Left kidney (tissue), 8 donors: ENCODE results near the gene MARCO. TPM values are rescaled to one million over a fixed set of nuclear protein-coding genes. Genes with fewer than 3 reads are reported as not detected.

Source experiments
- DNase-seq: peaks from one replicate; pipeline ENCODE4 v3.0.0-alpha.2; 2013
- long read RNA-seq, 8 donors: transcript quantifications; one replicate each; lab custom pipeline, GENCODE V29; 2026
- polyA plus RNA-seq: library from polyadenylated mRNA; unstranded; fragments of 120-200 nt; gene quantifications from one replicate; pipeline ENCODE4 v1.2.1, GENCODE V29; 2013; ENCODE audit not compliant: insufficient read length

The MARCO gene
- polyA plus RNA-seq: not detected
- long read RNA-seq, donor 1: 0 reads
- long read RNA-seq, donor 2: 0 reads
- long read RNA-seq, donor 3: 0 reads
- long read RNA-seq, donor 4: 0 reads
- long read RNA-seq, donor 5: 0 reads
- long read RNA-seq, donor 6: 0 reads
- long read RNA-seq, donor 7: 0 reads
- long read RNA-seq, donor 8: 0 reads

GRCh38 chr2:118942031-118942430 lies at the start of gene MARCO:
Gene MARCO, plus strand, starts transcription at chr2:118942194. Its CDS starts 107 bp downstream, at chr2:118942301.
- no peak for DNase-seq

- DNase-seq: no peak
These were observed 48.9 kb upstream of the MARCO start for GRCh38 chr2:118893100-118893499.

- no peak for DNase-seq
These were observed 39.5 kb upstream of the MARCO start for GRCh38 chr2:118902266-118903028.

GRCh38 chr2:118903029-118903351 lies 39.0 kb upstream of the MARCO start:
- DNase-seq: no peak

- DNase-seq: no peak
These were observed 38.2 kb upstream of the MARCO start for GRCh38 chr2:118903551-118904479.

GRCh38 chr2:118905206-118905605 lies 36.8 kb upstream of the MARCO start:
- DNase-seq: no peak

- DNase-seq: no peak
These were observed 35.8 kb upstream of the MARCO start for GRCh38 chr2:118906186-118906585.

- no peak for DNase-seq
These were observed 34.2 kb upstream of the MARCO start for GRCh38 chr2:118907759-118908158.

GRCh38 chr2:118909191-118909590 lies 32.8 kb upstream of the MARCO start:
- DNase-seq: no peak

GRCh38 chr2:118911166-118911856 lies 30.7 kb upstream of the MARCO start:
- no peak for DNase-seq

- no peak for DNase-seq
These were observed 30.1 kb upstream of the MARCO start for GRCh38 chr2:118911936-118912335.

- no peak for DNase-seq
These were observed 28.7 kb upstream of the MARCO start for GRCh38 chr2:118913131-118913802.

- no peak for DNase-seq
These were observed 28.0 kb upstream of the MARCO start for GRCh38 chr2:118913803-118914645.

- DNase-seq: no peak
These were observed 27.1 kb upstream of the MARCO start for GRCh38 chr2:118914721-118915453.

GRCh38 chr2:118918017-118918416 lies 24.0 kb upstream of the MARCO start:
- no peak for DNase-seq

GRCh38 chr2:118921646-118922045 lies 20.3 kb upstream of the MARCO start:
- no peak for DNase-seq

GRCh38 chr2:118922254-118922653 lies 19.7 kb upstream of the MARCO start:
- DNase-seq: no peak

- DNase-seq: no peak
These were observed 18.6 kb upstream of the MARCO start for GRCh38 chr2:118923371-118923770.

- no peak for DNase-seq
These were observed 16.5 kb upstream of the MARCO start for GRCh38 chr2:118925476-118925875.

GRCh38 chr2:118925981-118926380 lies 16.0 kb upstream of the MARCO start:
- DNase-seq: no peak
